Body of pancreas (tissue), 4 donors: ENCODE results near the gene COL5A1.

Experiments
- POLR2A ChIP-seq, 3 donors: fragments of 450-650 bp; IDR thresholded peaks; one replicate each; pipeline ENCODE4 v1.6.1; 2016; ENCODE audit warnings: antibody characterized with exemption in 3 of 3, mild to moderate bottlenecking in 2 of 3
- TF ChIP-seq, protein P1 (sequence below), 7 experiments: fragments of 450-650 bp in 4 of 7; fragments of 200-600 bp in 3 of 7; sonication (generic) in 3 of 7; IDR thresholded peaks; one replicate each; pipeline ENCODE4 v1.5.1; 2016 to 2019; ENCODE audit warnings: antibody characterized with exemption in 7 of 7

DNA sequence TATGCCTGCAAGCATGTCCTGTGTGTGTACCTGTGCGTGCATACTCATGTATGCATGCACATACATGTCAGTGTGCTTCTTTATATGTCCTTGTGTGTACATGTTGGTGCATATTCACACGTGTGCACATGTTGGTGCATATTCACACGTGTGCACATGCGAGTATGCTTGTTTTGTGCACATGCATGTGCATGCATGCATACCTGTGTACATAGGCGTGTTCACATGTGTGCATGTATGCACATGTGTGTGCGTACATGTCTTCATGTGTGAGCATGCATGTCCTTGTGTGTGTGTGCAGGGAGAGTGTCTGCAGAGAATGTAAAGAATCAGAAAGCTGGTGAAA lies 166.8 kb downstream of the COL5A1 start:
- TF ChIP-seq, protein P1, sequence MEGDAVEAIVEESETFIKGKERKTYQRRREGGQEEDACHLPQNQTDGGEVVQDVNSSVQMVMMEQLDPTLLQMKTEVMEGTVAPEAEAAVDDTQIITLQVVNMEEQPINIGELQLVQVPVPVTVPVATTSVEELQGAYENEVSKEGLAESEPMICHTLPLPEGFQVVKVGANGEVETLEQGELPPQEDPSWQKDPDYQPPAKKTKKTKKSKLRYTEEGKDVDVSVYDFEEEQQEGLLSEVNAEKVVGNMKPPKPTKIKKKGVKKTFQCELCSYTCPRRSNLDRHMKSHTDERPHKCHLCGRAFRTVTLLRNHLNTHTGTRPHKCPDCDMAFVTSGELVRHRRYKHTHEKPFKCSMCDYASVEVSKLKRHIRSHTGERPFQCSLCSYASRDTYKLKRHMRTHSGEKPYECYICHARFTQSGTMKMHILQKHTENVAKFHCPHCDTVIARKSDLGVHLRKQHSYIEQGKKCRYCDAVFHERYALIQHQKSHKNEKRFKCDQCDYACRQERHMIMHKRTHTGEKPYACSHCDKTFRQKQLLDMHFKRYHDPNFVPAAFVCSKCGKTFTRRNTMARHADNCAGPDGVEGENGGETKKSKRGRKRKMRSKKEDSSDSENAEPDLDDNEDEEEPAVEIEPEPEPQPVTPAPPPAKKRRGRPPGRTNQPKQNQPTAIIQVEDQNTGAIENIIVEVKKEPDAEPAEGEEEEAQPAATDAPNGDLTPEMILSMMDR (IDR thresholded peaks at IDR 0.05): no peak
- no peak for TF ChIP-seq POLR2A (IDR thresholded peaks at IDR 0.05)
